Activated naive CD4-positive, alpha-beta T cell (primary cell): ENCODE data around the gene CSNK2B.

Experiments
- DNase-seq, 4 experiments: peaks; one replicate each; lab custom pipeline; 2025; lab: John Stamatoyannopoulos, UW

CSNK2B gene

DNA sequence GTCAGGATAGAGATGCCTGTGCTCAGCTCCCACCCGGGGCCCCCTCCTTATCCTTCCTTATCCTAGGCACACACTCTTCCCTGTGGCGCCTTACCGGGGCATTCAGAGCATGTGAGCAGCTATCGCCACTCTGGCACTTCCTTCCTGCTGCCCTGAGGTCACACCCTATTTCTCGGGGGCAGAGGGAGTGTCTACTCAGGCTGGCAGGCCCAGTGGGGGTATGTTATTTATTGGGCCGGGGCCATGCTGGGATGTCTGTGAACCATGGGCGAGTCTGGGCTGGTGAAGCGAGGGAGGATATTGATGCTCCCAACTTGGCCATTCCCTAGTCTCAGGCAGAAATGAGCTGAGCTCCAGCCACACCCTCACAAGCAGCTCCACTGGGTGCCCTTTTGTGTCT, 45.4 kb downstream of the CSNK2B start:
- no peak for DNase-seq

DNA sequence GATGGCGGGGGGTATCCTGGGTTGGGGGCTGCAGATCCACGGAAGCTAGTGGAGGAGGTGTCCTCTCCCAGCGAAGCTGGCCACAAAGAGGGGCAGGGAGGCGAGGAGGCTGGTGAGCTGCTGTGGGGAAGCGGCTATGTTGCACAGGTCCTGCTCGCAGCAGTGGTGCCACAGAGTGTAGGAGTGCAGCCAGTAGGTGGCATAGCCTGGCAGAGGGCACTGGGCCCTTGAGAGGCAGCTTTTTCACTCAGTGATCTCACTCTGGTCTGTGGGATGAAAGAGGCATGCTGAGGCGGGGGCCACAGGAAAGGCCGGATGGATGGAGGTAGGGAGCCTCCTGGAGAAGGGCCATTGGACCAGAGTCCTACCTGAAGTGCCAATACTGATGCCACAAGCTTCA, 46.4 kb downstream of the CSNK2B start:
- no peak for DNase-seq

DNA sequence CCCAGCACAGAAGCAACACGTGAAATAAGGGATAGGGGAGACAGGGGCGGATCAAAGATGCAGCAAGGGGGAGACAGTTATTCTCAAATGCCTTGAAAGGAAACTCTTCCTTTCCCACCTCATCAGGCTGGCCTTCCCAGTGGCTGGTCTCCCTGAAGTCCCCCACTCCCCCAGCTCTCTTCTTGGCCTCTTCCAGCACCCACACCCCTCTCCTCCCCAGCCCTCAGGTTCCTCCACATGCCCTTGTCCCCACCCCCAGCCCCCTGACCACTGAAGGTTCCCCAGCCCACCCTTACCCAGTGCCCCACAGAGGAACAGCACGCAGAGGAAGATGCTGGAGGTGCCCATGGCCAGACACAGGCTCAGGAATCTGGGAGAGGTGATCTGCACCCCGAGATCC, 47.6 kb downstream of the CSNK2B start:
- DNase-seq = no peak

DNA sequence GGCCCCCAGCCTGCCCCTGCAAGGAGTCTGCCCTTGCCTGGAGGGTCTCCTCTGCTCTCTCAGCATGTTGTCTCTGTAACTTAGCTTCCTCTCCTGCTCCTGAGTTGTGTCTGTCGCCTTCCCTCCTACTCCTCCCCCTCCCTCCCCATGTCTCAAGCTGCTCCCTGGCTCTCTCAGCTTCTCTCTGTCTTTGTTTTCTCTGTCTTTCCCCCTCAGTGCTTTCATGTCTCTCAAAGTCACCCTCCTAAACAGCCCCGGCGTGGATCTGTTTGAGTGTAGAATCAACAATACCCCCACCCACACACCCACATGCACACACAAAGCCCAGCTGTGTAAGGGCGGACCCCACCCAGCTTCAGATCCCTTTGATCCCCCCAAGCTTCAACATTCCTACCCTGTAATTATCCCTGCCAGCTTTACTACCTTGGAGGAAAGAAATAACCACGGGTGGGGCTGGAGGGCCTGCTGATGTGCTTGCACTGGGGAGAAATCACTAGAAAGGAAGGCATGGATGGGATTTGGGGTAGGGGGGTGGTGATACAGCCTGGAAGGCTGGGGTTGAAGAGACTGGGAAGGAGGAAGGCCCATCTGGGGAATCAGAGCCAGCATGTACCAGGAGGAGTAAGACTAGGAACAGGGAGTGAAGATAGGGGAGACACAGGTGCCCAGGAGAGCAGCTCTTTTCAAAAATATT, 48.3 kb downstream of the CSNK2B start:
- no peak for DNase-seq

GRCh38 chr6:31715022-31715958, 49.4 kb downstream of the CSNK2B start, which contains the start of gene LY6G6D:
Gene LY6G6D, plus strand, starts transcription at chr6:31715348. Its CDS starts 8 bp downstream, at chr6:31715356.
- DNase-seq = no peak

DNA sequence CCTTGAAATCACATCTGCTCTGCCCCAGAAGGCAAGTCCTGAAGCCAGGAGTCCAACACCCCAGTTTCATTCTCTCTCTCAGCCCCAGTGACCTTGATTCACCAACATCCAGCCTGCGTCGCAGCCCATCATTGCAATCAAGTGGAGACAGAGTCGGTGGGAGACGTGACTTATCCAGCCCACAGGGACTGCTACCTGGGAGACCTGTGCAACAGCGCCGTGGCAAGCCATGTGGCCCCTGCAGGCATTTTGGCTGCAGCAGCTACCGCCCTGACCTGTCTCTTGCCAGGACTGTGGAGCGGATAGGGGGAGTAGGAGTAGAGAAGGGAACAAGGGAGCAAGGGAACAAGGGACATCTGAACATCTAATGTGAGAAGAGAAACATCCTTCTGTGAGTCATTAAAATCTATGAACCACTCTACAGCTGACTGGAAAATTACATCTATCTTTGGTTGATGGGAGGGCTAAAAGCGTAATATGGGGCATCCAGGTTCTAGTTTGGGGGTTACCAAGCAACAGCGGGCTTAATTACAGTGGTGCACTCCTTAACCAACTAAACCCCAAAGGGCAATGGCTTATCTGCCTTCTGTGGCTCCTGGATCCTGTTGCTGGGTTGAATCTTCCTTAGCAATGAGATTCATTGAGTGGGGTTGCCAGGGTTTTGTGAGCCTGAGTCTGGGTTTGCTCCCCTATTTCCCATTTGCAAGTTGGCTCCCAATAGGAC, 51.8 kb downstream of the CSNK2B start:
- no peak for DNase-seq

- no peak for DNase-seq
Measured at GRCh38 chr6:31718265-31718664, 52.4 kb downstream of the CSNK2B start.

DNA sequence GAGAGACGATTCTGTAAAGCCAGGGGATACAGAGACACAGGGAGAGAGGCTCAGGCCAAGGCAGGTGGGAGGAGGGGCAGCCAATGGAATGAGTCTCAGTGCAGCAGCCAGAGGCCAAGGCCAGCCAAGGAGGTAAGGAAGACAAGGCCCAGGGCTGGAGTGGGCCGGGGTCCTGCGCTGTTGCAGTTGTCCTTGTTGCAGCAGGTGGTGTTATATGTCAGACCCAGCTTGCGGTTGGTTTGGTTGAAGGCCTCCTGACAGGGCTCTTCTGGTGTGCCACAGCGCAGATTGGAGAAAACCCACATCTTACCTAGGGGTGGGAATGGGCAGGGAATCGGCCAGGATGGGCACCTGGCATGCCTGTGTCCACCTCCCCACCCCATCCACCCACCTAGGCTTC, 53.1 kb downstream of the CSNK2B start:
- DNase-seq = no peak
